HG02970 (cell line): ENCODE measurements around the gene ANKRD10.
"Not testable (repeated sequence)": the region's sequence is repeated elsewhere in the genome, so short reads cannot be mapped to it uniquely, and the experiment has no call there.

Experiments
- ATAC-seq: cut with Tn5 transposase; IDR thresholded peaks from one replicate; pipeline ENCODE4 v1.9.1; 2021; ENCODE audit warnings: mild to moderate bottlenecking, moderate library complexity, moderate number of reproducible peaks; ENCODE audit not compliant: unreplicated experiment, low FRiP score

ANKRD10 gene

DNA sequence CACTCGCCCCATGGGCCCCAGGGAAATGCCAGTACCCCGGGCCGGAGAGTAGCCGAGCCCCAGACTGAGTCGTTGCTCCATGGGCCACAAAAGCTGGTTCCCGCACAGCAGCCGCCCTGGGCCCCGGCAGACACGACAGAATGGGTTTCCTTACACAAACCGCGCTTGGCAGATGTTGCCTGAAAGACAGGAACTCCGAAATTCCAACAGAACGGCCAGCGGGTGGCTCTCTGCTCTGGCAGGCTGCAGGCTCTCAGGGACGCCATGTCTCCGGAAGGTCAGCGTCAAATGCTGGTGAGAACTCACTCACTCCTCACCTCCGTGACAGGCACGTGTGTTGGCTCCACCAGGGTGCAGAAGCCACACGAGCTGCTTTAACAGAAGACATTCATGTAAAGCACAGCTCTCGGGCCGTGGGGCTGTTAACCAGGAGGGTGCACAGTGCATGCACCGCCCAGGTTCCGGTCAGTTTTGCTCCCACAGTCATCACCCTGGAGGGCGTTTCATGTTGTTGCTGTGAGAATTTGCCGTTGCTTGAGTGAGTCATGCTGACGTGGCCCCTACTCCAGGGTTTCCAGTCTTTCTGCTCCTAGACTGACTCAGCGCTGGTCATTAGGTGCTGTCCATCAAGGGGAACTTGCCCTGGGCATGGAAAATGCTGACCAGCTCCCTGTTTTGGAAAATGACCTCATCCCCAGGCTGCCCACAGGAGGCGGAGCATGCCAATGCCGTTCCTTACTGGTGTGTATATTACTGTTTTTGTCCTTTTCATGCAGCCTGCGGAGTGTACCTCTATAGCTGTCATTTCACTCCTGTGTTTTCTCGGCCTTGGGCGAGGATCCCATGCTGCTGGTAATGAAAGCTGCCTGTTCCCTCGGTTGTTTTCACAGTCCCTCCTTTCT is 44.8 kb downstream of the ANKRD10 start:
- ATAC-seq, result no peak

DNA sequence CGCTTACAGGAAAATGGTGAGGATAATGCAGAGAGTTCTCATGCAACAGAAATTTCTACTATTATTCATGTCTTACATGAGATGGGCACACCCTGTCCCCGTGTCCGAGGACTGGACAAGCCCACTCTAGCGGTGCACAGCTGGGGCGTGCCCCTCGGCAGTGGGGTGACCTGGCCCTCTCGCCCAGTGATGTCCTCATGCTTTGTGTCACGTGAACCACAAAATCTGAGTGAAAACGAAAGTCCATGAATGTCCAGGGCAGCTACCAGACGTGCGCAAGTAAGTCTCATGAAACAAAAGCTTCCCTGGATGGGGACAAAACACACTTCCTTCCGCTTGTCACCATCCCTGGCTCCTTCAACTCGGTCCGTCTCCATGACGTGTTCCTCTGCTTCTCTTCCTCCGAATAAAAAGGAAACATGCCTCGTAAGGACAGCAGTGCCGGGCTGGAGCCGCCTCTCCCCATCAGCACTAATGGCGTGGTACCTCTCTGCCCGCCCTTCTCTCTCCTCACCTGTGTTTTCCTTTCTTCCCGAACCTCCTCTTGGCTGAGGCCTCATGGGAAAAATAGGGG is 45.6 kb downstream of the ANKRD10 start:
- no peak for ATAC-seq

DNA sequence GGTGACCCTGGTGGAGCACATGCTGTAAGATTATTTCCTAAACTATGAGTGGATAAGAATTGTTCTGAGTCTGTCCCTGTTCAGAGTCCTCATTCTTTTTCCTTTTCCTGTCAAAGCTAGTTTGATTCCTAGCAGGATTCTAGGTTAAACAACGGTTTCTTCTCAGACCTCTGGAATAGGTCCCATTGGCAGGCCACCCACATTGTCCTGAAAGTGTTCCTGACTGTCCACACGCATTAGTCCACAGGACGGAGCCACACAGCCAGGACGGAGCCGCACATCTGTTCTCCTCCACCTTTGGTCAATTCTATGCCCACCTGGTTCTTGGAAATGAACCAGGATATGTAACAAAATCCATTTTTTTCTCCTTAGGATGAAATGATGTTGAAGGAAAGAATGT is 46.1 kb downstream of the ANKRD10 start:
- no peak for ATAC-seq

DNA sequence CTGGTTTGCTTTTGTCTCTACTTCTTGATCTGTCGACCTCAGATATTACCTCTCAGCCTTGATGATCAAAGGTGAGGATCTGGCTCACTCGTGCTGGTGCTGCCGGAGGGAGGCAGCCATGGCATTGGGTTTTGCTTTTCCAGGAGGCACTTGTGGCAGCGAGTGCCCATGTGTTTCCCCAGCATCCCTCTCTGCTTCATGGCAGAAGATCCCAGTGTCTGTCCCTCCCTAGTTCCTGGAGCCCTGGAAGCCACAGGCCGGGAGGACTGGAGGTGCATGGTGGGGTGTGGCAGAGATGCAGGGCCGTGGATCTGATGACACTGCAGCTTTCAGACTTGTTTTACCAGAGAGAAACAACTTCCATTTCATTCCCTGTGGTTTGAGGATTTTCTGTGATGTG is 47.5 kb downstream of the ANKRD10 start:
- no peak for ATAC-seq

DNA sequence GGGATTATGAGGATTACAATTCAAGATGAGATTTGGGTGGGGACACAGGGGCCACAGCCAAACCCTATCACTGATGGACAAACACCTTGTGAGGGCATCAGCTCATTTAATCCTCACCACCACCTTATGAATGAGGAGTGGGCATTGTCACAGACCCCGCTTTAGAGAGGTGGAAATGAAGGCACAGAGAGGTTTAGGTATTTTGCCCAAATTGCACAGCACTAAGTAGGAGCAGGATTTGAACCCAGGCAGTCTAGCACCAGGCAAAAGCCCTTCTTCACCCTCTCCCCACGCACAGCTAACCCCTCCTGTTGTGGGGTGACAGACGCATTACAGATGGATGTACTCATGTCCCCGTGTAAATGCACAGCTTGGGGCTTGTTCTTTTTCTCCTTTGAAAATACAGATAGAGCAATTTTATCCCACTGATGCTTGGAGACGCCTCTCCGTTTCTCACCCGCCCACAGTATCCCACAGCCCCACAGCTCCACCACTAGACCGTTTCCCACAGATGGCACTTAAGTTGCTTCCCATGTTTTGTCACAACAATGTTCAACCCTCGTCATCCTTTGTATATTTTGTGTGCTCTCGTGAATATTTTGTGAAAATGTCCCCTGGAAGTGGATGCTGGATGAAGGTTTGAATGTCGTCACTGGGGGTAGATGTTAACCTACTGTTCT is 48.2 kb downstream of the ANKRD10 start:
- no peak for ATAC-seq

DNA sequence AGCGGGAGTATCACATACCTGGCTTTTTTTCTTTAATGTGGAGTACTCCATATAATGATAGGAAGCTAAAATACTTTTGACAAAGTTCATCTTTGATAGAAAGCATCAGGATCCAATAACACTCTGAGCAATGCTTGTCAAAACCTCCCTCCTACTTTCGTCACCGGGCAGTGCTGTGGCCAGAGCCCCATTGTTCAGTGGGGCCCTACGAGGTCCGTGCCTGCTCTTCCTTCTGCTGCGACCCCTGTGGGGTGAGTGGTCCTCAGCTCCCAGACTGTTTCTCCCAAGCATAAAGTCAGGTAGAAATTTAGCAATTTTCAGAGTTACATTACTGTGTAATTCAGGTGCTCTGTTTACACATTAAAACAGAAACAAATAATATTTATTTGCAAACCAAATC is 51.2 kb downstream of the ANKRD10 start:
- no peak for ATAC-seq

DNA sequence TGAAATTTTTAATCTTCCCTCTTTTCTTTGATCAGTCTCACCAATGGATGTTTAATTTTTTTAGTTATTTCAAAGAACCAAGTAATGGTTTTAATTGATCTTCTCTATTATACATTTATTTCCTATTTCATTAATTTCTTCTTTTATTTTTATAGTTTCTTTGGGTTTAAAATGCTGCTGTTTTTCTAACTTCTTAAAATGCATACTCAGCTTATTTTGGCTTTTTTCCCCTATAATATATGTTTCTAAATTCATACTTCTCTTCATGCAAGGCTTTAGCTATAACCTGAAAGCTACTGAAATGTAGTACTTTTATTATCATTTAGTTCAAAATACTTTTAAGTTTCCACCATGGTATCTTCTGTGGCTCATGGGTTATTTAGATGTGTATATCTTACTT is 53.9 kb downstream of the ANKRD10 start:
- no peak for ATAC-seq

DNA sequence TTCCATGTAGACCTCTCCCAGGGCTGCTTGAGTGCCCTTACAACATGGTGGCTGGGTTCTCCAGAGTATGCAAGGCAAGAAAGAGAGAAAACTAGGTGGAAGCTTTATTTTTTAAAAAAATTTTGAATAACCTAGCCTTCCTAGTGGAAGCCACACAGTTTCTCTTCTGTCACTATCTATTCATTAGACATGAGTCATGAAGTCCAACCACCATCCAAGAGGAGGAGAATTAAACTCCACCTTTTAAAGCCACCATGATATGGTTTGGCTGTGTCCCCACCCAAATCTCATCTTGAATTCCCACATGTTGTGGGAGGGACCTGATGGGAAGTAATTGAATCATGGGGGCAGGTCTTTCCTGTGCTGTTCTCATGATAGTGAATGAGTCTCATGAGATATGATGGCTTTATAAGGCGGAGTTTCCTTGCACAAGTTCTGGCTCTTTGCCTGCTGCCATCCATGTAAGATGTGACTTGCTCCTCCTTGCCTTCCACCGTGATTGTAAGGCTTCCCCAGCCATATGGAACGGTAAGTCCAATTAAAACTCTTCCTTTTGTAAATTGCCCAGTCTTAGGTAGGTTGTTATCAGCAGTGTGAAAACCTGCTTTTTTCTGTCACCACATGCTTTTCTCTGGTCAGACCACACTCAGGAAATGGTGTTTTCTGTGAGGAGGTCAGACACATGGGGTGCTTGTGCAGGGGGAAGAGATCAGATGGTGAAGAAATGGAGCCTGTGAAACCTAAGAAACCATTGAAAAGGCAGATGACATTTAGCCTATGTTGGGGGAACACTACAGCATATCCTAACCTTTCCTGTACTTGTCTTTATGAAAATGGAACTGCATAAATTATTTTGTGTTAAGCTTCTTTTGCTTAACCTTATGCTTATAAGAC is 57.7 kb downstream of the ANKRD10 start:
- no peak for ATAC-seq

DNA sequence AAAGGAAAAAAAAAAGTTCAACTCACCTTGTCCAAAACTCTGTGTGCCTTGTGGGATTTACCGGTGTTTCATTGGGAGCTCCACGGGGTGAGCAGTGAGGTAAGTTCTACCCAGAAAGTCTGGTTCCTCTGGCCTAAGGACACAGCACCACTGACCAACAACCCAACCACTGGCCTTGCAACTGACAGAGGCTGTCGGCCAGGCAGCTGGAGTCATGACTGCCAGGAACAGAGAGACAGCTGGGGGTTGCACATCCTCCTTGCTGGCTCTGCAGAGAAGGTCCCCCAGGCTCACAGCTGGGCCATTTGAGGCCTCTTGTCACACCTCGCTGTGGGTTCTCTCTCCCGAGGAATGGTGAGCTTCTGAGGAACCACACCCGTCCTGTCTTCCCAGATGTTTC is 59.5 kb downstream of the ANKRD10 start:
- no peak for ATAC-seq

DNA sequence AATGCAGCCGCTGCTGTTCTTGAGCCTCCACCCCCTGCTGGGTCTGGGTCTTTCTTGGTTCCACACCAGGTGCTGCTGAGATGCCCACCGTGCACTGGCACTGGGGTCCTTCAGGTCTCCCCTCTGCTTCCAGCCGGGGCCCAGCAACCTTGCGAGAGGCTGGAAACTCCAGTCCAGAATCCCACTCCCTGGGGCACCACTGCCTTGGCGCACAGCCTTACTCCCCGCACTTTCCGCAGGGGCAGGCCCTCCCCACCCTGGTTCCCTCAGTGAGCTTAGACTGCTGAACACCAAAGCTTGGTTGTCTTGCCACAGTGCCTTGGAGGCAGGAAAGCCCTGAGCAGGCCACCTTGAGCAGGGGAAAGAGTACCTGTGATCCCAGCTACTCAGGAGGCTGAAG is 60.0 kb downstream of the ANKRD10 start:
- no peak for ATAC-seq

DNA sequence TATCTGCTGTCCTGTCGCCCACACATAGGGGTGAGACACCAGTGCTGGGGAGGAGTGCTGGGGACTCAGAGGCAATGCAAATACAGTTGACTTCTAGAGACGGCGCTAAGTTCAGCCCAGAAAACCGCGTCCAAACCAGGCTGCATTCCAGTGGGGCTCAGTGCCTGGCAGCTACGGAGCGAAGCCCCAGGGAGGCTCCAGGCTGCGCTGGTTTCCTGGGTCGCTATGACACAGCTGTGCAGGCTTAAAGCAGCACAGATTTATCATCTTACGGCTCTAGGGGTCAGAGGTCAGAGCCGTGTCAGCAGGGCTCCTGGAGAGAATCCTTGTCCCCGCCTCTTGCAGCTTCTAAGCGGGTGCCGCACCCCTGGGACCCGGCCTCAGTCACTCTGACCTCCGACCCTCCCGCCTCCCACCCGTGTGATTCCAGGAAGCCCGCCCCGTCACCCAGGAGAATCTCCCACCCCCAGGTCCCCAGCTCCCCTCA is 61.6 kb downstream of the ANKRD10 start:
- no peak for ATAC-seq

DNA sequence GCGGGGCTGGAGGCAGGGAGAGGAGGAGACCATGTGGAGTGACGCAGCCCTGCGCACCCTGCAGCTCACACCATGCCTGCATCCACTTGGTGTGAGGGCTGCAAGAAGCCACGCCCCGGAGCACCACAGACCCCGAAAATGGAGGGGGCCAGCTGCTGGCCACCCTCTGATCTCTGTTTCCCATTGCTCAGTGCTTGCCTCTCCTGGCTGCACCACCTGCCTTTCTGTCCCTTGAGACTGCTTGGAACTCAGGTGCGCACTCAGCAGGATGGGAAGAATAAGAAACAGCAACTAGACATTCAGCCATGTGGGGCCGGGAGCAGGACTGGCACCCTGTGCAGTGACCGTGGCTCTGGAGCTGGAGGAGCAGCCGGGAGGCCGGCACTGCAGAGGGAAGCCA is 64.0 kb downstream of the ANKRD10 start:
- no peak for ATAC-seq

DNA sequence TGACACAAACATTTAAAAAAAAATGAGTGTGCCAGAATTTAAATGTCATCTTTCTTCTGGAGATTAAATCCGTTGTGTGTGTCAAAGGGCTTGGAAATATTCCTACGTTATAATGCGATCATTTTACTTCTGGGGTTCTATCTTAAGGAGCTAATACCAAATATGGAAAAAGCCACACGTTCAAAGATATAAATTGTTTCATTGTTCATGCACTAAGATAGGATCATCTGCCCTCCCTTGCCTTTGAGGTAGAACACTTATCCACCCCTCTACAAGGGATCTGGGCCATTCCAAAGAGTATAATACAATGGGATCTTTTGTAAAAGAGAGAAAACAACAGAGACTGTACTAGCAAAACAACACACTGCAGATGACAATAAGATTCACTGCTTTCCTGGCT is 64.9 kb downstream of the ANKRD10 start:
- no peak for ATAC-seq

DNA sequence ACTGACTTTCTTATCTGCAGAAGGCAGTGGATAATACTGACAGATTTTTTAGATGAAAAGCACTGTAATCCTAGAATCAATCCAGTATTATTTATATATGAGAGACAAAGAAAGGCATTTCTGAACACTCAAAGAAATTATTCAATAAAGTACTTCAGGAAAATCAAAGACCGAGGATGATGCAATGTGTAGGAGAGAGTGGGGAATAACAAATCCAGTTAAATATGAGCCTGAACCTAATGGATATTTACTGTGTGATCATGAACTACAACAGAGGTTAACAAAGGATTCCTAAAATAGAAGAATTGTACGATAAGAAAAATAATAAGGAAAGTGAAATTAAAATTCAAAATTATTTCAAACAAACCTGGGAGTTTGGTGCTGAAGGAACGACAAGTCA is 69.3 kb downstream of the ANKRD10 start:
- no peak for ATAC-seq

DNA sequence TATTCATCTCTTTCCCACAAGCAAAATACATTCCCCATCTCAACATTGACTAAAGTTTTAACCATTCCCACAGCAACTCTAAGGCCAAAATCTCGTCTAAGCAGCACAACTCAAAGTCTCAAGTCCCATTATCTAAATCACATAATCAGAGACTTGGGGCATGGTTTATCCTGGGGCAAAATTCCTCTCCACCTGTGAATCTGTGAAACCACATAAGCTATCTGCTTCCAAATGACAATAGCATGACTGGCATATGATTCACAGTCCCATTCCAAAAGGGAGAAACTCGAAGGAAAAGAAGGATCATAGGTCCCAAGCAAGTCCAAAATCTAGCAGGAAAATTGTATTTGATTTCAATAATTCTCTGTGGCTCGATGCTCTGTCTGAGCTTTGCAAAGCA is 73.0 kb downstream of the ANKRD10 start:
- ATAC-seq, result no peak

DNA sequence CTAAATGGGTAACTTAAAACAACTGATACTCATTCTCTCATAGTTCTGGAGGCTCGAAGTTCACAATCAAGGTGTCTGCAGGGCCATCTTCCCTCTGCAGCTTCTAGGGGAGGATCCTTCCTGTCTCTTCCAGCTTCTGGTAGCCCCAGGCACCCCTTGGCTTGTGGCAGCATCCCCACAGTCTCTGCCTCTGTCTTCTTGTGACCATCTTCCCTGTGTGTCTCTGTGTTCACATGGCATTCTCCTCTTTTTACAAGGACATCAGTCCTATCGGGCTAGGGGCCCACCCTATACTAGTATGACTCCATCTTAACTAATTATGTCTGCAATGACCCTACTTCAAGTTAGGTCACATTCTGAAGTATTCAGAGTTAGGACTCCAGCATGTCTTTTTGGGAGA is 73.5 kb downstream of the ANKRD10 start:
- no peak for ATAC-seq

DNA sequence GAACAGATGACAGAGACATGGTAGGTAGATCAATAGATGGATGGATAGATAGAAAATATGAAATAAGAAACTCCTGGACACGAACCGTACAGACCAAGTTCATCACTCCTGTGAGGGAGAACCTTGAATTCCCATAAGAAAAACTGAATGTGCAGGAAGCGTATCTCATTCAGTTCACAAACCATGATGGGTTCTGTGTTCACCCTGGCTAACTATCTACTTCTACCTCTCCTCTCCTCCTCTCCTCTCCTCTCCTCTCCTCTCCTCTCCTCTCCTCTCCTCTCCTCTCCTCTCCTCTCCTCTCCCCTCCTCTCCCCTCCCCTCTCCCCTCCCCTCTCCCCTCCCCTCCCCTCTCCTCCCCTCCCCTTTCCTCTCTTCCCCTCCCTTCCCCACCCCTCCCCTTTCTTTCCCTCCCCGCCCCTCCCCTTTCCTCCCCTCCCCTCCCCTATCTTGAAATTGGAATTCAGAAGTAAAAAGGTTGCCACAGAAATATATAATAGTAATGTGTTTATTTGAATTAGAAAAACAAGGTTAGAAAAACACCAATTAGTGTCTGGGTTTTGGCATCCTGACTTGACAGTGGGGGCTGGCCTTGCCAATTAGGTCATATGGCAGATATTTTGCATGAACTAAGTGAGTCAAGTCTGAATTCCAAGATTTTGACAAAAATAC is 75.9 kb downstream of the ANKRD10 start:
- no peak for ATAC-seq

DNA sequence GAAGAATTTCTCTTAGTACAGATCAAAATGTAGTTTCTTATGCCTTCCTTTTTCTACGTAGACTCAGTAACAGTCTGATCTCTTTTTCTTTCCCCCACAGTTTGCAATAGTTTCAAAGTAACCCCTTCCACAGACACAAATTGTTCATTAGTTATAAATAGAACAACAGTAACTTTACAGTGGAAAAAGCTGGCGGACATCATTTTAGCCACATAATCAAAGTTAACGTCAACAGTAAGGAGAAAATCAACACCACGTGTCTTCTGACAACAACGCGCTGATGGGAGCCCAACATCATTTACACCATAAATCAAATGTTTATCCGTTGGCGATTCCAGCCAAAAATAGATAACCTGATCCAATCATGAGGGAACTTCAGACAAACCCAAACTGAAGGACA is 76.8 kb downstream of the ANKRD10 start:
- ATAC-seq, result no peak

DNA sequence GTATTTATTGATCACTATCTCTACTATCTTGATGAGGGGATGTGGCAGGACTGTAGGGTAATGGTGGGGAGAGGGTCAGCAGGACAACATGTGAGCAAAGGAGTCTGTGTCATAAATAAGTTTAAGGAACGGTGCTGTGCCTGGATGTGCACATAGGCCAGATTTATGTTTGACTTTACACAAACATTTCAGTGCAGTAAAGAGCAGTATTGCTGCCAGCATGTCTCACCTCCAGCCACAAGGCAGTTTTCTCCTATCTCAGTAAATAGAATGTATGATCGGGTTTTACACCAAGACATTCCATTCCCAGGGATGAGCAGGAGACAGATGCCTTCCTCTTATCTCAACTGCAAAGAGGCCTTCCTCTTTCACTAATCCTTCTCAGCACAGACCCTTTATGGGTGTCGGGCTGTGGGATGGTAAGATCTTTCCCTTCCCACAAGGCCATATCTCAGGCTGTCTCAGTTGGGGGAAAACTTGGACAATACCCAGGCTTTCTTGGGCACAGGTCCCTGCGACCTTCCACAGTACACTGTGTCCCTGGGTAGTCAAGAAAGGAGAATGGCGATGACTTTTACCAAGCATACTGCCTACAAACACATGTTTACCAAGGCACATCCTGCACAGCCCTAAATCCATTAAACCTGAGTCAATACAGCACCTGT is 77.3 kb downstream of the ANKRD10 start:
- not testable (repeated sequence) for ATAC-seq

DNA sequence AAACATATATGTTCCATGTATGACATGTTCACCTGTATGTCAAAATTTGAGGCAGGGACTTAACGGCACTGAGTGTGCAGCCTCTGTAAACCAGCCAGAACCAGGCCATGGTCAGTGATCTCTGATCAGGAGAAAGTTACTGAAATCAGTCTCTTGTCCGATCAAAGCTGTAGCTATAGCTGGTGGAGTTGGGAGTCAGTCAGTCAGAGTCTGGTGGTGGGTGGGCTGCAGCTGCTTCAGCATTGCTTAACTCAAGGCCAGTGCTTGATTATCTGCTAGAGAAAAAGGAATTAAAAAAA is 78.3 kb downstream of the ANKRD10 start:
- ATAC-seq, result no peak
